HK-2 (cell line): Measurements from ENCODE around the gene HCRTR1.

ENCODE experiments used
- DNase-seq: peaks from one replicate; pipeline ENCODE4 v3.0.0-alpha.2; 2018; ENCODE audit not compliant: unreplicated experiment

HCRTR1 gene

GRCh38 chr1:31598980-31599379 is 18.5 kb upstream of the HCRTR1 start:
- no peak for DNase-seq

DNA sequence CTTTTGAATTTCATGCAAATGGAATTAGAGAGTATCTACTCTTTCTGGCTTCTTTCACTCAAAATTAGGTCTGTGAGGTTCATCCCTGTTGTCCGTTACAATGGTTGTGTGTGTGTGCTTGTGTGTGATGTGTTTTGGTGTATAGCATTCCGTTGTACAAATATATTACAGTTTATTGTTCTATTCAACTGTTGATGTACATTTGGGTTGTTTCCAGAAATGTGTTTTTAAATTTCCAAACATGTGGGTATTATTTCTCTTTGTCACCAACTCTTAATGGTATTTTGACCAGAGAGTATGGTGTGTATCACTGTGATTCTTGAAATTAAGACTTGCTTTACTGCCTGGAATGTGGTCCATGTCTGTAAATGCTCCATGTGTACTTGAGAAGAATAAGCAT is 16.8 kb upstream of the HCRTR1 start:
- no peak for DNase-seq

DNA sequence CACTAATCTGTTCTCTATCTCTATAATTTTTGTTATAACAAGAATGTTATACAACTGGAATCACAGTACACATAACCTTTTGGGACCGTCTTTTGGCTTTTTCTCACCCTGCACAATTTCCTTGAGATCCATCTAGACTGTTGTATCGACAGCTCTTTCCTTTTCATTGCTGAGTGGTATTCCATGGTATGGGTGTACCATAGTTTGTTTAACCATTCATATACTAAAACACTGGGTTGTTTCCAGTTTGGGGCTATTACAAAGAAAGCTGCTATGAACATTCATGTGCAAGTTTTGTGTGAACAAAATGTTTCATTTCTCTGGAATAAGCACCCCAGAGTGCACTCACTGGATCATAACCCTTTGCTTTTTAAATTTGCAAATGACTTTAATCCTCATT is 15.4 kb upstream of the HCRTR1 start:
- no peak for DNase-seq

DNA sequence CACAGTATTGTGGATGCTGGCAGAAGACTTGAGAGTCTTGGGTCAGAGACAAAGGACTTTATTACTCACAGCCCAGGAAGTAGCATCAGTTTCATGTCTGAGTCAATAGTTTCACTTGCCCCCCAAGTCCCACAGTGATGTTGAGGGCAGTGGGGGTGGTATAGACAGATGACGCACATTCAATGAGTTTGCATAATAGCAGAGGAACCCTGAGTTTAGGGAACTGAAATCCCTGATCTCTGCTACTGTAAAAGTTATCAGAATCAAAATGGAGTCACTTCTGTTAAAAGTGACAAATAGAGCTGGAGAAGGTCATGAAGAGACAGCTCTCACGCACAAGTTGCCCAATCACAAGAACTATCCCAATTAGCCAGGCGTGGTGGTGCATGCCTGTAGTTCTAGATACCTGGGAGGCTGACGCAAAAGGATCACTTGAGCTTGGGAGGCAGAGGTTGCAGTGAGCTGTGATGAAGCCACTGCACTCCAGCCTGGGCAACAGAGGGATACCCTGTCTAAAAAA is 11.5 kb upstream of the HCRTR1 start:
- no peak for DNase-seq

DNA sequence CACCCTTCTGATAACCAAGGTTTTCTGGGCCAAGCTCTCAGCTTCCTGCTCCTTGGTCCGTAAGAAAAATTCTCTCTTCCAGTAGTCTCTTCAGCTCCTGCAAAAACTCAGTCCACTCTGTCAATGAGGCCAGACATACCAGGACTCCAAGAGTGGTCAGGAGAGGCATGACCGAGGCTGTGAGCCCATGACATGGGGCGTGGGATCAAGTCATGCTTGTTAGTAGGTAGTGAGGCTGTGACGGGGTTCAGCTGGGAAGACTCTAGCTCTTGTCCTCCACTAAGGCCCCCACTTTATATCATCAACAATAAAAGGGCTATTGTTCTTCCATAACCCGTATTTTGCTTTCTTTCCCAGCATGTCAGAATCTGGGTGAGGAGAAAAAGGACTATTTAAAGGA is 10.1 kb upstream of the HCRTR1 start:
- no peak for DNase-seq

- no peak for DNase-seq
Measured at GRCh38 chr1:31609514-31610118, 7.9 kb upstream of the HCRTR1 start.

GRCh38 chr1:31614414-31615005 is 3.0 kb upstream of the HCRTR1 start:
- no peak for DNase-seq

GRCh38 chr1:31615414-31615813 is 2.1 kb upstream of the HCRTR1 start:
- DNase-seq: no peak

DNA sequence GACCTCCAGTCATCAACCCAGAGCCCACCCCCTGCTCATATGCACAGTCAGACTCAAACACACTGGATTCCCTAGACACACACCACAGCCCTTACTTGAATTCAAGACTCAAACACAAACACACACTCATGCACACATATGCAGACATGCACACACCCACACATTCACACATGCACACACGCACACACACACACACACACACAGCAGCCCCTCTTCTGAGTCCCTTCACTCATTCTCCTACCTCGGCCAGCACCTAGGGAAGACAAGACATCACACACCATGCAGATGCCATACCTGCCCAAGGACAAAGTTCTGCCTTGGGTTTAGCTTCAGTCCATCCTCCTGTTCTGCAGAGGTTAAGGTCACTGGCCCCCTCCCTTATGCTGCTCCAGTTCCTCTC is 1.6 kb upstream of the HCRTR1 start:
- no peak for DNase-seq

- peak; percentile 35 for DNase-seq
Measured at GRCh38 chr1:31617916-31618746, 642 bp downstream of the HCRTR1 start.

DNA sequence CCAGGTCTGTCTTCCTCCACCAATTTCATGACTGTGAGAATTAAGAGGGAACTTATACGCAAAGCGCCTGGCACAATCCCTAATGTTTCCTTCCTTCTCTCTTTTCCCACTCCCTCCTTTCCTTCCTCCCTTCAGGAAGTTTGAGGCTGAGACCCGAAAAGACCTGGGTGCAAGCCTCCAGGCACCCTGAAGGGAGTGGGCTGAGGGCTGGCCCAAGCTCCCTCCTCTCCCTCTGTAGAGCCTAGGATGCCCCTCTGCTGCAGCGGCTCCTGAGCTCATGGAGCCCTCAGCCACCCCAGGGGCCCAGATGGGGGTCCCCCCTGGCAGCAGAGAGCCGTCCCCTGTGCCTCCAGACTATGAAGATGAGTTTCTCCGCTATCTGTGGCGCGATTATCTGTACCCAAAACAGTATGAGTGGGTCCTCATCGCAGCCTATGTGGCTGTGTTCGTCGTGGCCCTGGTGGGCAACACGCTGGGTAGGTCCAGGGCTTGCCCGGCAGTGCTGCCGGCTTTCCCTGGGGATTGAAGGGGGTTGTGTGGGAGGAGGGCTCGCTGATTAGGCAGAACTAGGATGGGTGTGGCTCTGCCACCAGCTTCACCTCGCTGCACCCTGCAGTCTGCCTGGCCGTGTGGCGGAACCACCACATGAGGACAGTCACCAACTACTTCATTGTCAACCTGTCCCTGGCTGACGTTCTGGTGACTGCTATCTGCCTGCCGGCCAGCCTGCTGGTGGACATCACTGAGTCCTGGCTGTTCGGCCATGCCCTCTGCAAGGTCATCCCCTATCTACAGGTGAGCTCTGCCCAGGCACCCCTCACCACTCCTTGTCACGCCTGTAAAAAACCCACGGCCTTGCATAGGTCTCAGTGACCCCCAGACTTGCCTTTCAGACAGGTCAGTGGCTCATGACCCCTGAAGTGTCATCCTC is 1.7 kb downstream of the HCRTR1 start:
- no peak for DNase-seq

DNA sequence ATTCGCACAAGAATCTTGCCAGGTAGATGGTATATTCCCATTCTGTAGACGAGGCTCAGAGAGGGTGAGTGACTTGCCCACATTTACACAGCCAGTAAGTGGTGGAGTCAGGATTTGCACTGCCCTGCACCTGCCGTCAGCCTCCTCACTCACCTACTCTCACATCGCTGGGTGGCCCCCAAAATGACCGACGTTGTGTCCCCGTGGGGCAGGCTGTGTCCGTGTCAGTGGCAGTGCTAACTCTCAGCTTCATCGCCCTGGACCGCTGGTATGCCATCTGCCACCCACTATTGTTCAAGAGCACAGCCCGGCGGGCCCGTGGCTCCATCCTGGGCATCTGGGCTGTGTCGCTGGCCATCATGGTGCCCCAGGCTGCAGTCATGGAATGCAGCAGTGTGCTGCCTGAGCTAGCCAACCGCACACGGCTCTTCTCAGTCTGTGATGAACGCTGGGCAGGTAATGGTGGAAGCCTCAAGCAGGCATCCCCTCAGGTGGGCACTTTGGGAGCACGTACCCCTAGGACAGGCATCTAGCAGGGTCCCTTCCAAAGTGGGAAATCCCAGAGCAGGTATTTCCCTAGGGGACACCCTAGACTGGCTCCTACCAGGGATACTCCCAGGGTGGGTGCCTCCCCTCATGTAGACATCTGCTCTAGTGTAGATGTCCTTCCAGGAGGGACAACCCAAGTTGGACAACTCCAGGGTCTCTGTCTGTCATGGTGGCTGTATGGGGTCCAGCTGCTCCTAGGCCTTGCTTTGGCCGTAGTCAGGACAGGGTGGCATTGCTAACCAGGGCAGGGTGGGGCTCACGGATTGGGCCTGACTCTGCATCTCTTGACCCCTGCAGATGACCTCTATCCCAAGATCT is 3.4 kb downstream of the HCRTR1 start:
- no peak for DNase-seq

- no peak for DNase-seq
Measured at GRCh38 chr1:31621498-31621820, 4.0 kb downstream of the HCRTR1 start.

DNA sequence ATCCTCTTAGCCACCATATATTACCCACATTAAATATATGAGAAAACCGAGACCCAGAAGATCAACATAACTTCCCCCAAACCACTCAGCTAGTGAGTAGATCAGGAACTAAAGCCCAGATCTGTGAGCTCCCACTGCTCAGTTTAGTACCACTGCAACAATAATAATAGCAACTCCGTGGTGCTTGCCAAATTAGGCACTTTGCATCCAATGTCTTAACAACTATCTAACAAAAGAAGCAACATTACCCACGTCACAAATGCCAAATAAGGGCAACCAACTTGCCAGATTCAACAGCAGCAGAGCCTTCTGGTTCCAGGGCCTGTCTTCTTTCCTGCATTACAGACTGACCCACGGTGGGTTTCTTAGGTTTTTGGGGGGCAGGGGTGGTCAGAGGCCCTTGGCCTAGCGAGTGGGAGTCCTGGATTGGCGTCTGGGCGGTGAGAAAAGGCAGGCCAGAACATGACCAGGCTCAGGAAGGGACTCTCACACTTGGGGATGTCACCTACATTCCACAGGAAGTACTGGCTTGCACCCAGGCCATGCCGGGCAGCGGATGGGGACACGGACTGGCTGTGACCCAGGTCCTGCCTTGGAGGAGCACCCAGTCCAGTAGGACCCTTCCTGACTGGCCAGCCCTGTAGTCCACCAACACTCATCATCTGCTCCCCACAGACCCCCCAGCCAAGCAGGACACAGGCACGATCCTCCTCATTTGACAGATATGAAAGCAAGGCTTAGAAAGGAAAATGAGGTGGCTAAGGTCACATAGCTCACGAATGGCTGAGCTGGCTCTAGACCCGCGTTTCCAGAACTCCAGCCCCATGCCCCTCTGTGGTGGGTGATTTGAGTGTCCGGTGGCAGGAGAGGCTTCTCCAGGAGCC is 4.6 kb downstream of the HCRTR1 start:
- DNase-seq: no peak

- no peak for DNase-seq
Measured at GRCh38 chr1:31623365-31623764, 5.9 kb downstream of the HCRTR1 start.

DNA sequence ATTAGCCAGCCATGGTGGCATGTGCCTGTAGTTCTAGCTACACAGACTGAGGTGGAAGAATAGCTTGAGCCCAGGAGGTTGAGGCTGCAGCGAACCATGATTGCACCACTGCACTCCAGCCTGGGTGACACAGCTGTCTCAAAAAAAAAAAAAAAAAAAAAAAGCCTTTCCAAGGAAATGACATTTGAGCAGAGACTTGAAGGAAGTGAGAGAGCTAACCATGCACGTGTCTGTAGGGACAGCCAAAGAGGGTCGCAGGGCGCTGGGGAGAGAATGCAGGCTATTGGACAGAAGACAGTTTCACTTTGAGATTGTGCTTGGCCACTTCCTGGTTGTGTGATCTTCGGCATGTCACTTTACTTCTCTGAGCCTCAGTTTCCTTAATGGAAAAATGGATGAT is 6.8 kb downstream of the HCRTR1 start:
- no peak for DNase-seq

DNA sequence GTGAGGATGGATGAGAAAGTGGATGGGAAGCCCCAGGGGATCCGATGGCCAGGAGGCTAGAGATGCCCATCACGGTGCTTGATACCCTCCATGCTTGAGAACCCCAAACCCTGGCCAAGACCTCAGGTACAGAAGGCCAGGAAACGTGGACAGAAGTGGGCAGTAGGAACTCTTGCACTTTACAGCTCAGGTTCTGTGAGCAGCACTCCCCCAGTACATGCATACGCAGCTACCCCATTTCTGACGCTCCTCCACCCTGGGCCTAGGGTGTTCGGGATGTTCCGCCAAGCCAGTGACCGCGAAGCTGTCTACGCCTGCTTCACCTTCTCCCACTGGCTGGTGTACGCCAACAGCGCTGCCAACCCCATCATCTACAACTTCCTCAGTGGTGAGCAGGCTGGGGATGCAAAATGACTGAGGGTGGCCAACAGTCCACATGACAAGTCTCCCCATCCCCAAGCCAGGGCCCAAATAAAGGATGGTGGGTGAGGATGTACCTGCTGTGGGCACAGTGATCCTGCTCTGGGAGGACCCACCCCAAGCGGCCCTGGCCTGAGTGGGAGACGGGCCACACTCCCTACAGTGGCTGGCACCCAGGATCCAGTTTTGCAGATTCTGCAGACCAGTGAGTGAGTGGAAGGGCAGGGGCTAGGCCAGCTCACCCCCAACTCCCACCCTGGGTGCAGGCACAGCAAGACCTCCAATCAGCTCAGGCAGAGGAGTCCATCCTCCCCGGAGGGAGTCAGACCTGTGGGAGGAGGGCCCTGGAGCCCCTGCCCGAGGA is 7.4 kb downstream of the HCRTR1 start:
- DNase-seq: no peak

- peak; percentile 29 for DNase-seq
Measured at GRCh38 chr1:31625561-31626222, 8.2 kb downstream of the HCRTR1 start.
